Fibroblast of villous mesenchyme (primary cell): ENCODE data around the gene ASB5. TPM values are rescaled to one million over a fixed set of nuclear protein-coding genes. Genes with fewer than 3 reads are reported as not detected.

Experiments used
- DNase-seq: peaks from one replicate; pipeline ENCODE4 v3.0.0-alpha.2; 2010; ENCODE audit warnings: low read depth
- H3K4me3 ChIP-seq: 2 replicates; pipeline ENCODE4 v1.5.1; 2011; ENCODE audit warnings: low read depth, mild to moderate bottlenecking, low read length
- CTCF ChIP-seq: IDR thresholded peaks from 2 replicates; pipeline ENCODE4 v1.5.1; 2012; ENCODE audit warnings: low read depth, mild to moderate bottlenecking, low read length; ENCODE audit not compliant: insufficient read depth
- total RNA-seq: library from RNA; depleted of rRNA; stranded (reverse); fragments of >200 nt; gene quantifications from 2 replicates; pipeline ENCODE4 v1.2.3, GENCODE V29; 2012

ASB5 gene
- total RNA-seq, 1 donor = 1.3 TPM

GRCh38 chr4:176187624-176188023 is 81.4 kb downstream of the ASB5 start:
- no peak for TF ChIP-seq CTCF
- DNase-seq = peak; percentile 26
- H3K4me3 ChIP-seq = no peak overlapping the region

- no peak overlapping the region for H3K4me3 ChIP-seq
- DNase-seq = peak; percentile 67
- TF ChIP-seq CTCF = no peak
These were observed 82.2 kb downstream of the ASB5 start for GRCh38 chr4:176186671-176187395.

GRCh38 chr4:176186067-176186466 is 83.0 kb downstream of the ASB5 start:
- no peak for TF ChIP-seq CTCF
- H3K4me3 ChIP-seq = no peak overlapping the region
- DNase-seq = no peak

GRCh38 chr4:176185051-176185450 is 84.0 kb downstream of the ASB5 start:
- peak; percentile 80 for DNase-seq
- no peak overlapping the region for H3K4me3 ChIP-seq
- TF ChIP-seq CTCF = no peak

Other genes starting within 250 kb of the ASB5 start
- 0.64 and 0.86 TPM in 2 replicates for gene WDR17, start 203.4 kb downstream of the ASB5 start, total RNA-seq
- 0.97 TPM in 1 of 2 replicates, not detected in the other for gene SPATA4, start 73.6 kb downstream of the ASB5 start, total RNA-seq
- gene SPCS3, start 50.7 kb upstream of the ASB5 start, total RNA-seq = 148 and 154 TPM in 2 replicates